Measurements from ENCODE around the gene TXNRD2.

Gene TXNRD2
- 23.5 reads per million, percentile 50 among the genes with 10 or more reads in this experiment for total RNA-seq

DNA sequence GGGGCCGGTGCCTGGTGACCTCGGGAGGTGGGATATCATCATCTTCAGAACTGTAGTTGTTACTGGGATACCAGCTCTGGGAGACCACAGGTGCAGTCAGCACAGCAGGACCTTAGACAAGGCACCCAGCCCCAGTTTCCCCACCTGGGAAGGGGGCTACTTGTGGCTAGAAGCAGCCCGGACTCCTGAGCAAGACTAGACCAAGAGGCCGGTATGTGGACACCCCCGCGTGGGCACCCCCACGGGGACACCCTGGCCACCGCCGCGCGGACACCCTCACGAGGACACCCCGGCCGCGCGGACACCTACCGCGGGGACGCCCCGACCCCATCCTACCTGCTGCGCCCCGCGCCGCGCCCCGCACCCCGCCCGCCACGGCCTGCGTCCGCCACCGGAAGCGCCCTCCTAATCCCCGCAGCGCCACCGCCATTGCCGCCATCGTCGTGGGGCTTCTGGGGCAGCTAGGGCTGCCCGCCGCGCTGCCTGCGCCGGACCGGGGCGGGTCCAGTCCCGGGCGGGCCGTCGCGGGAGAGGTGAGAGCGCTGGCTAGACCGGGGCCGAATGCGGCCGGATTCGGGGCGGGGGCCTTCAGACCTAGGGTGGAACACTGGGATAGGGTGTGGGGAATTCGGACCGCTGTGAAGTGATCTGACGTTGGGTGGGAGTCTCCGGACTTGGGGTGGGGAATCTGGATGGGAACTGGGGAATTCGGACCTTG is at the start of gene TXNRD2, which contains the start of gene COMT:
Gene TXNRD2, minus strand, starts transcription at position 454 of the 718 bp plus-strand sequence. Its CDS starts 15 bp downstream, at position 439.
Gene COMT, plus strand, starts transcription at position 408 of the 718 bp plus-strand sequence. CDS start 20,755 bp downstream, outside the sequence.
- DNase-seq: peak; percentile 58

DNA sequence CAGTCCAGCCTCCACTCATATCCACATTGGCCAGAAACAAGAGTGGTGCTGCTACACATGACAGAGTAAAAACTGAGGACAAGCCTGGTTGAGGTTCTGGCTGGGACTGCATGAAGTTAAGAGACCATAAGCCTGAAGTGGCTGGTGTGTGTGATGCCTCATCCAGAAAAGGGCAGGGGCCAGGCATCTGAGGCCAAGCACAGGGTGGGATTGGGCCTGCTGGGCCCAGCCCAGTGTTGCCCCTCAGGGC is 49.7 kb upstream of the TXNRD2 start:
- DNase-seq: no peak

DNA sequence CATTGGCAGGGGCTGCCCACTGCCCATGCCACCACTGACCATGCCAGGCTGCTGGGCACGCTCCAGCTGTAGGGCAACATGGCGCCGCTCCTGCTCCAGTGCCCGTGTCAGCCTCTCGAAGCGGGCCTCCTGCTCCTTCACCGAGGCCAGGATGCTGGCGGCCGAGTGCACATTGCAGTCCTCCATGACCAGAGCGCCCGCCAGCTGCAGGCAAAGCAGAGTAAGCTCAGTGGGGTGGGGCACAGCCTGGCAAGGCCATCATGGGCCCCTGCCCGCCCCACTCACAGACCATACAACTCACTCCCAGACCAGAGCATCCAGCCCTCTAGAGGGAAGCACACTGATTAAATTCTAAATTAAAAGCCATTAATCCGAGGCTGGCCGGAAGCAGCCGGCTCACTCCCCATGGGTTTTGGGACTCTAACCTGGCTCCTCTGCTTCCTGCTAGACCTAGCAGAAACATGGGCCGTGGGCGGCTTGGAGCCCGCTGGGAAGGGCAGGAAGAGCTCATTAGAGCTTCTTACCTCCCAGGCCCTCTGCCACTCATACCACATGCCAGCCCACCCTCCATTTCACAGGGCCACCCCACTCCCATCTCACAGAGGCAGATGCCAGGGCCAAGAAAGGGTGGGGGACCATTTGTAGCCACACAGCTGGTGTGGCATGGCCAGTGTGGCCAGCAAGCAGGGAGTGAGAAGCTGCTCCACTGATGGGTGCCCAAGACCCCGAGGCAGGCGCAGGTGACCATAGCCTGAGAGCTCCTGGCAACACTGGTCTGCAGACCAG is 49.2 kb upstream of the TXNRD2 start:
- DNase-seq: no peak

DNA sequence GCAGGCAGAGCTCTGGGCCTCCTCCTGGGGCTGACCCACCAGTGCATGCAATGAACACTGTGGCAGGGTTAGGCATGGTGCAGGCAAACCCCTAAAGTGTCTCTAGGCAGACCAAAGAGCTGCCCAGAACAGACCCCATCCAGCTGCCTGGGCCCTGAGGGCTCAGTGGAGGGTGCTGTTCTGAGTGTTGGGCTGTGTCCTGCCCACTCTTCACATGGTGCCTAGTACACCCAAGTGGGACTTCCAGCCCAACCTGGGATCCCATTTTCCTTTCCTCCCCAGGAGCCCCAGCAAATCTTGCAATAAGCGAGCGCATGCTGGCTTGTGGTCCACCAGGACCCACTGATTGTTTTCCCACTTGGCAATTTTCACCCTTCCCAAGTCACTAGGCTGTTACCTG is 48.6 kb upstream of the TXNRD2 start:
- no peak for DNase-seq

DNA sequence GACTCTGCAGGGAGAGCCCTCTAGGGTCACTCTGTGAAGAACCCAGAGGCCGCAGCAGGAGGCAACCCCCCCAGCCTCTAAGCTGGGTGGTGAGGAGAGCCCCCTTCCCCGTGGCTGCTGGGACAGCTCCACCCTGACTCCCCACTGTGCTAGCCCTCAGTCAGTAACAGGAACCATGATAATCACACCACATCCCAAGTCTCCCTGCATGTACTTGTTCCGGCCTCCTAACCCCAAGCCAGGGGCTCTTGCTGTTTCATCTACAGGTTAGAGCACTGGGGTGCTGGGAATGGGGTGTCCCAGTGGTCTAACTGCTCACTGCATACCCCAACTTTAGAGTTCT is 48.1 kb upstream of the TXNRD2 start:
- DNase-seq: no peak

DNA sequence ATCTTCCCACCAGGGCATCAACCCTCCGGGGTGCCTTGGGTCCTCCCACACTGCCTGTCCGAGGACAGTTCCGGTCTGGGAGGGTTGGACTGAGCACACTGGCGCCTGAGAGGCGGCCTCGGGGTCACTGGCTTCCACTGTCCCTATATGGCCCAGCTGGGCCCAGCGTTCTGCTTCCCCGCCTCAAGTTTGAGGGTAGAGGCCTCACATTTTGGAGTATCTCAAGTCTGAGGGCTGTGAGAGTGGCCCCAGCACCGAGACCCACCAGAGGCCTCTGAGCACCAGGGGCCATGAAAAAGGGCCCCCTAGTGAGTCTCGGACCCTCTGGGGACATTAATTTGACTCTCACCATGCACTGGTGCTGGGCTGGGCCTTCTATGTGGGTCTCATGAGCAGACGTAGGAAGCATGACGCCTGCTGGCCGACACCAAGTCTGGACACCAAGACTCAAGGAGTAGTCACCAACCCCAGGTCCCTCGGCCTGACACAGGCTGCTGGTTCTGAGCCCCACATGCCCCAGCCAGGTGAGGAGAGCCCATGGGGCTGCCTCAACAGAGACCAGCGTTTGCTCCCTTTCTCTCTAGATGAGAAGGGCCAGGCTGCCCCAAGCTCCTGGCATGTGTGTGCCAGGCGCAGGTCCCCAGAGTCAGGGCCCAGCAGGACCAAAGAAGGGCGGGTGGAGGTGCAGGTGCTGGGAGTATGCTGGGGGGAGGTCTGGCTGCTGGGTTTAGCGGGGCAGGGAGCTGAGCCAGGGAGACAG is 47.5 kb upstream of the TXNRD2 start:
- DNase-seq: no peak

DNA sequence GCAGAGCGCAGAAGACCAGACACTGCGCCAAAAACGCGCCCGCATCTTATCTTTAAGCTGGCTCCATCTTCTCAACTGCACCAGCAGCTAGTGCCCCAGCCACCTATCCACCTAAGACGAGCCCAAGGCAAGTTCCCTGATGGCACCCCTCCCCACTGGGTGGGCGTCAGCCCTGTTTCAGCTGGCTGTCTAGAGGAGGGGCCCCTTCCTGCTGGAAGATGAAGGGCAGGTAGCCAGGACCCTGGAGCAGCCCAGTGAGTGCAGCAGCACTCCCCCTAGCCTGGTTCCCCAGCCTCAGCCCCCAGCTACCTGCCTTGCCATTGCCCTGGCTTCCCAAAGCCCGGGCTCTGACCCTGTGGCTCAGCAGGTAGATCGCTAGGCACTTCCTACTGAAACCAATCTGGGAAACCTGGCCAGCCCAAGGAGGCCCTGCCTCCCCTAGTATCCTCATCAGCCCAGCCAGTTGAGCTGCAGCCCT is 46.8 kb upstream of the TXNRD2 start:
- DNase-seq: no peak

DNA sequence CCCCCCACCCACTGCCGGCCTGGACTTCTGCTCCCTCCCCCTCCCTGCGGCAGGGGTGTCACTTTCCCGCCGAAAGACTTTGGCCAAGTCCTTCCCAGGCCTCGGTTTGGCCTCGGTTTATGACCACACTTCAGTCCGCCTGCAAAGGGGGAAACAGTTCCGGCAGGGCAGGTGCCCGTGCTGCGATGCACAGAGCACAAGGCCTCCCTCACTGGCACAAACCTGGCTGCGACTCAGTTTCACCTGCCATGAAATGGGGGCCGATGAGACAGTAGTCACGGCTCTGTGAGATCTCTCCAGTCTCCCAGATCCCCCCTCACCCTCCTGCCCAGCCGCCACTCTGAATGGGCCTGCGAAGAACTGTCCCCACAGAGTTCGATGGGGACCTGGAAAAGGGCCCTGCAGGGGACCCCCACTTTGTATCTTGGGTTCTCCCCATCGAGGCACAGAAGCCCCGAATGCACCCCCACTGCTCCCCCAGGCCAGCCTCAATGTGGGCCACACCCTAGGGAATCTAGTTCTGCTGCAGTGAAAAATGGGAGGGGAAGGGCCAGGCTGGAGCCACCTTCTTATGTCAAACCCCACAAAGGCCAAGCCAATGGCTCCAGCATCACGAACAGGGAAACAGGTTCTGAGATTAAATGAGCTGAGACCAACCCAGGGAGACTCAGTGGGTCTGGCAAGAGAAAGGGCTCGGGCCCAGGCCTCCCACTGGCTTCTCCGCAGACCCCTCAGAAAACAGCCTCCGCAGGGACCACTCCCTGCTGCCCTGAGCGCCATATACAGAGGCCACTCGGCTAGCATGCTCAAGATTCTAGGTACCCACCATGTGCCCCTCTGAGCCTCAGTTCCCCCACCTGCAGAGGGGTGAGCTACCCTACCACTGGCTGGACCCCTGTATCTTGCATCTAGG is 46.0 kb upstream of the TXNRD2 start:
- no peak for DNase-seq

DNA sequence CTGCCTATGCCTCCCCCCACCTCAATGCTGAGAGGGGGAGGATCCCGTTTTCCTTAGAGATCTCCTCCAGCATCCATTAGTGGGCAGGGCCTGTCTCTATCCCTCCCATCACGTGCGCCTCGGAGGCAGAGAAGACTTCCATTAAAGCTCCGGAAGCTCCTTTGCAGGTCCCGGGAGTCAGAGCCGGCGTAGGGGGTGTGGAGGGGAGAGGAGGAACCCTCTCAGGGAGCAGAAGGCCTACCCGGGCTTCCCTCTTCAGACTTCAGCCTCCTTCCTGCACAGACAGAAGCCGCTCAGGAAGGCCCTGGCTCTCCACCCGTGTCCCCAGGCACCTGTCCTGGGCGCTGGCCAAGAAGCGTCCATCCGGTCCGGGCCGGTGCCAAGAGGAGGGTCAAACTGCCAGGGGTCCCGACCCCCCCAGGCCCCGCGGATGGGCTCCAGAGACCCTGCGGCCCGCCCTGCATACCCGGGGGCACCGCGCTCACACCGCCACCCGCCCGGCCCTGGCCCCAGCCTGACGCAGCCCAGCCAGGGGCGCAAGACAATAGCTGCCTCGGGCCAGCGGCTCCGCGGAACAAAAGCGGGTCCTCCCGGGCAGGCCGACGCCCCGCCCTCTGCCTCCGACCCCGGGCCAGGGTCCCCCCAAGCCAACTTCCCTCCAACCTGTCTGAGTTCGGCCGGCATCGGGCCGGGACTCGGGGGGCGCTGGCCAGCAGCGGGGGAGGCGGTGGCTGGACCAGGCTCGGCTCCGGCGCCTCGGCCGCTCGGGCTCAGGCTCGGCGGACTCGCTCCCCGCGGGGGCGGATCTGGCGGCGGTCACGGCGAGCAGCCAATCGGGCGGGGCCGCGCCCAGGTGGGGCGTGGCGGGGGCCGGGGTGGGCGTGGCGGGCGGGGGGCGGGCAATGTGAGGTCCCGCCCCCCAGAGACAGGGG is 45.1 kb upstream of the TXNRD2 start:
- DNase-seq: peak; percentile 39

DNA sequence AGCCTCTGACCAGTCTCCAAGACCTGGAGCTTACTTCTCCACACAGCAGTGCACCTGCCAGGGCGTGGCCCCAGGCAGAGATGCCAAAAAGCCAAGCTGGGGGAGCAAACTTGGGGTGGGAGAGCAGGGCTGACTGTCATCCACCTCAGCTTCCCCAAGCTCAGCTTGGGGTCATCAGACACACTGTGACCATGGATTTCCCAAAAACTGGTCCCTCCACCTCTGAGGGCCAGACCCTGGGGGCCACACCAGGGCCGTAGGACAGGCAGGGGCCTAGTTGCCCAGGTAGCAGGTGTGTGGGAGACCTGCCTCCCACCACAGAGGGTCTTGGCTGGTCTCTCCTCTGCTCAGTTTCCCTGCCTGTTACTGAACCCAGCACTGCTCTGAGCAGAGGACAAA is 44.4 kb upstream of the TXNRD2 start:
- DNase-seq: no peak

DNA sequence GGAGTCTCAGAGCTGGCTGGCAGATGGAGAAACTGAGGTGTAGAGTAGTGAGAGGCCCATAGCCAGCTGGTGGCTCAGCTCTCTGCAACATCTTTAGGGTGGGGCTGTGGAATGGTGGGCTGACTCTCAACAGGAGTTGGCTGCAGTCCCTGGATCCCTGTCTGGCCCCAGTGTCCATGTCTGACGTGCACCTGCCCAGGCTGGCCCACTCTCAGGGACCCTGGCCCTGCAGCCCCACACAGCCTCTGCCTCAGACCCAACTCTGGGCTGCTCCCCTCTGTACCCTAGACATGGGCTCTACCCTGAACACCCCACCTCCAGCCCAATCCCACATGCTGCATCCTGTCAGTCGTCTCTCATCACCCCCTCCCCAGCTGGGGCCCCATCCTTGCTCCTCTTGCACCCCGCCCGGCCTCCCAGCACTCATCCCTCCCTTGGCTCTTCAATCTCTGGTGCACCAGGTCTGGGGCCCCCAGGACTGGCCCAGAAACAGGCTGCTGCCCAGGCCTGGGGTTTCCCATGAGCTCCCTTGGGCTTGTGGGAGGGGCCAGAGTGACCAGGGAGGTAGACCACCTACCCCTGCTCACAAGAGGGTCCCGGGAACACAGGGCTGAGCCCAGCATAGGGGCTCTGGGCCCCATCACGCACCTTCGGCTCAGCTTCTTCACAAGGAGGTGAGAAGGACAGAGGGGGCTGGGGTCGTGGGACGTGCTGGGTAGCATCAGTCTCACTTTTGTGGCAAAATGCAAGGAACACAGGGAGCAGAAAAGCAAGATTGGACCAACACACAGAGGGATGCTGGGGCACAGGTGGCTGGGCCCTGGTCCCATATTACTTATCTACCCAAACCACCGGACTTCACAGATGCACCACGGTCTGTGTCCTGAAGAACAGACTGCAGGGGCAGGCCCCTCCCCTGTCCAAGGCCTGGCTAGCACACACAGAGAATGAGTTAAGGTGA is 43.5 kb upstream of the TXNRD2 start:
- no peak for DNase-seq

DNA sequence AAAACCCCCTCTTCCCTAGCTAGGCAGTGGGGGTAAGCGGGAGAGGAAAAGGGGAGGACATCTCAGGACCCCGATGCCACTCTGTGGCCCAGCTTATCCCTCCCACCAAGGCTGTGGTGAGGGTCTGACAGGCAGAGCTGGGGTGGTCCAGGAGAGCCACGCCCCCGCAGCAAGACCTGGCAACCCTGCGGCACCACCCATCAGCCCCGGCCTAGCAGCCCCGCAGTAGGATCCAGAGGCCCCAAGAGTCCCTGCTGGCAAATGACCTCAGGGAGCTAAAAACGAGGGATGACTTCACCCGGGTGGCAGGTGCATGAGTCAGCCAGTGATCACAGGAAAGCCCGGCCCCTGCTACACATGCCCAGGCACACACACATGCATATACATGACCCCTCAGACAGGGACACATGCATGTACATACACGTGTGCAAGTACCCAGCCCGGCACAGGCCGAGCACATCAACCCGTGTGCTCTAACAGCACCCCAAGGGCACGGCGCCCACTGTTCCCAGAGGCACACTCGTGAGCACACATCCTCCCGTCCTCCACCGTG is 42.7 kb upstream of the TXNRD2 start:
- no peak for DNase-seq

DNA sequence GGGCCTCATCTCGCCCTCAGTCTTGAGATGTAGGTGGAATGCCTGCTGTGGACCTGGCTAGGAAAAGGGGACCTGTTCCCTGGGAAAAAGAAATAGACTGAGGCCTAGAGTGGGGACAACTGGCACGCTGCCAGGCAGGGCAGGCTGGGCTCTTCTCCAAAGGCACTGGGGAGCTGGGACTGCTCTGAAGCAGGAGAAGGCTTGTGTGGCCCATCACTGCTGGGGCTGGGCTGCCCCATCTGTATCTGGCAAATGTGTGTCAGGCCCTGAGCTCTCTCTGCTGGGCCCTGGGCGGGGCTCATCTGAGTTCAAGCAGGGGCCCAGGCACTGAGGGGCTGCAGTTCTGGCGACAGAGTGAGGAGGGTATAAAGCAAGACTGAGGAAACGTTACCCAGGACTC is 42.1 kb upstream of the TXNRD2 start:
- no peak for DNase-seq

DNA sequence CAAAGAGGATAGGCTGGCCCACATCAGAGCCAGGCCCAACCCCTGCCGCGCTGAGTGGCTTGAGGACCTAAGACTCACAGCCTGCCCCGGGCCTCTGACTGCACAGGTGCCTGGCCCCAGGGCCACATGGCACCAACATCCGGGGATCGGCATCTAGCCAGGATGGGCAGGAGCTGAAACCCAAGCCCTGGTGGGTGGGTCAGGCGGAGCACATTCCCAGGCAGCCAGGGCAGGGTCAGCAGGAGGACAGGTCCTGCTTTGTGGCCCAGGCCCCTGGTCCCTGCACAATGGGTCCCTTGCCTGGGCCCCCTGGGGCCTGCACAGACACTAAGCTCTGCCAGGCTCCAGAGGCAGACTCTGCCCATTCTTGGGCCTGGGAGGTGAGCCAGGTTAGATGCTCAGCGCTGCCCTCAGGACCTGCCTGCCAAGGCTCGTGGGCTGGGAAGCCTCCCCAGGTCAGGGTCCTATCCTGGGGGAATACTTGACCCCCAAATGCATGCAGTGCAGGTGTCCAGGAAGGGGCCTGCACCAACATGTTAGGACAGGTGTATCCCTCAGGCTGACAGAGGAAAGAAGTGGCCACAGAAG is 41.5 kb upstream of the TXNRD2 start:
- no peak for DNase-seq

DNA sequence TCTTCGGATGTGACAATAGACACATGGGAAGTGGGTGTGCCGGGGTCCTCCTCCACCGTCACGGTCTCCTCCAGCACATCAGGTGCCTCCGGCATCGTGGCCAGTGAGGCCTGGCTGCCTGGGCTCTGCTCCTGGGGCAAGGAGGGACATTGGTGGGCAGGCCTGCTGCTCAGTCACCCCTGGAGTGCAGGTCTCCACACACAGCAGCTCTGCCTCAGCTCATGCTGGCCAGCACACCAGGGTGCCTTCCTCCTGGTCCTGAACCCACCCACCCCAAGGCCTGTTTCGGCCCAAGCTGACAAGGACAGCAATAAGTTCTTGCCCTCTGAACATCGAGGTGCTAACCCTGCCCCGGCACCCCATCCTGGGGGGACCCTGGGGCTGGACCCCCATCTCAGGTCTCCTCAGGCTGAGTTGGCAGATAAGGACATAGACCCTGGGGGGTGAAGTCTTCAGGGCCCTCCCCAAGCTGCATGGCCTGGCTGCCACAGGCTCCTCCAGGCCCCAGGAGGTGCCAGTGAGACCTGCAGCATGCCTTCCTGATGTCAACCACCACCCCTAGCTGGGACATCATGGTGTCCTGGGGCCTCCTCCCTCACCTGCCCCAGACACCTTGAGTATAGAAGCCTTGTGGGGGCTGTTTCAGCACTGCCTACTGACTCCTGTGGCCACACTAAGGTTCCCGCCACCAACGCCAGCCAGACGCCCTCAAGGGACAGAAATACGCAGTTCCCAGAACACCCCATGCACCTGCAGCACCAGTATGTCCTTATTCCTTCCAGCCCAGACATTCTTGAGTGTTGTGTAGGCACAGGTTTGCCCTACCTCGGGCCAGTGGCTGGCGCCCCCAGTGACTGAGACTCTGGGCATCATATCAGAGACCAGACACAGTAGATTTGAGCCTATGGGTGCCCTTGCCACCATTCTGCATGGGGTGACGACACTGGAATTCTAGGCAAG is 40.6 kb upstream of the TXNRD2 start:
- no peak for DNase-seq

DNA sequence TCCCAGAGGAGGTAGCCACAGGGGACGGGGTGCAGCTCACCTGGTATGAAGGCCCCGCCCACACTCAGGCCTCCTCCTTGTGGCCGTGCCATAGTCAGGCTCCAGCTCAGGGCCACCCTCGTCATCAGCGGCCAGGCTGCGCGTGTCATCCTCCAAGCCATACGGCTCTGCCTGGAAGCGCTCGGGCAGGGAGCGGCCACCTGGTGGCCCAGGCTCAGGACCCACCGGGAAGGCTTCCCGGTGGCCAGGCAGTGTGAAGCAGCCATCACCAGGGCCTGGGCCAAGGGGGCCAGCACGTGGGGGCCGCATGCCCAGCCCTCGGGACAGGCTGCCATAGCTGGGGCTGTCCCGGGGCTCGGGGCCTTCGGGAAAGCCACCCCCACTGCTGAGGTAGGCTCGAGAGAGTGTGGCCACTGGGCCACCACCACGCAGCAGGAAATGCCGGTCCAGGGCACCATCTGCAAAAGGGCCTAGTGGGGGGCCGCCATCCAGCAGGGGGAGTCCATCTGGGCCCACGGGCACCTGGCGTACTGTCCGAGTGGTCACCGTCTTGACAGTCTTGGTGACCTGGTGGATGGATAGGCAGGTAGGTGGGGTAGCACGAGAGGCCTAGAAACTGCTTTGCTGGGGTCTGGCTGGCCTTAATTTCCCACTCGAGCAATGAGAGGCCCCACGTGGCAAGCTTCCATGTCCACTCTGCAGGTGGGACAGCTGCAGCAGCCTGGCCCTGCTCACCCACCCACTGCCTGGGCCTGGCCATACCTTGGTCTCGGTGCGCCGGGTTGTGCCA is 39.7 kb upstream of the TXNRD2 start:
- no peak for DNase-seq

DNA sequence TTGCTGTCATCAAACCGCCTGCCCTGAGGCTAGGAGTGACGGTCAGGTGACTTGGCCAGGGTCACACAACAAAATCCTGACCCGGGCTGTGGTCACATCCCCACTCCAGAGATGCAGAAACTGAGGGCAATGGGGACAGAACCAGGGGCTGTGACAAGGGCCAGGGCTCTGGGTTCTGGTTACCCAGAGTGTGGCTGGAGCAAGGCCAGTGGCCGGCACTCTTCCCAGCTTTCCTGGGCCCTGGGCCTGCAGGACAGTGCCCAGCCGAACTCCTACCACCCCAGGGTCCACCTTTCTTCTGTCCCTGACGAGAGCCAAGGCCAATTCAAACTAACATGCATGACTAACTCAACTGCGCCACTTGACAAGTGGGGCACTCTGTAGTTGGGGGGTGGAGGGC is 39.1 kb upstream of the TXNRD2 start:
- DNase-seq: no peak

Measured in effector CD4-positive, alpha-beta T cell (primary cell).